ENCODE data around the gene POLR3C.

Gene POLR3C

GRCh38 chr1:145868232-145868631 lies 44.2 kb downstream of the POLR3C start:
- H3K4me3 ChIP-seq (ENCODE audit: insufficient read depth, low read depth, low read length, poor library complexity, severe bottlenecking) = no peak overlapping the region
- no peak overlapping the region for H3K27ac ChIP-seq (ENCODE audit: insufficient read depth, low read length, poor library complexity, severe bottlenecking)

DNA sequence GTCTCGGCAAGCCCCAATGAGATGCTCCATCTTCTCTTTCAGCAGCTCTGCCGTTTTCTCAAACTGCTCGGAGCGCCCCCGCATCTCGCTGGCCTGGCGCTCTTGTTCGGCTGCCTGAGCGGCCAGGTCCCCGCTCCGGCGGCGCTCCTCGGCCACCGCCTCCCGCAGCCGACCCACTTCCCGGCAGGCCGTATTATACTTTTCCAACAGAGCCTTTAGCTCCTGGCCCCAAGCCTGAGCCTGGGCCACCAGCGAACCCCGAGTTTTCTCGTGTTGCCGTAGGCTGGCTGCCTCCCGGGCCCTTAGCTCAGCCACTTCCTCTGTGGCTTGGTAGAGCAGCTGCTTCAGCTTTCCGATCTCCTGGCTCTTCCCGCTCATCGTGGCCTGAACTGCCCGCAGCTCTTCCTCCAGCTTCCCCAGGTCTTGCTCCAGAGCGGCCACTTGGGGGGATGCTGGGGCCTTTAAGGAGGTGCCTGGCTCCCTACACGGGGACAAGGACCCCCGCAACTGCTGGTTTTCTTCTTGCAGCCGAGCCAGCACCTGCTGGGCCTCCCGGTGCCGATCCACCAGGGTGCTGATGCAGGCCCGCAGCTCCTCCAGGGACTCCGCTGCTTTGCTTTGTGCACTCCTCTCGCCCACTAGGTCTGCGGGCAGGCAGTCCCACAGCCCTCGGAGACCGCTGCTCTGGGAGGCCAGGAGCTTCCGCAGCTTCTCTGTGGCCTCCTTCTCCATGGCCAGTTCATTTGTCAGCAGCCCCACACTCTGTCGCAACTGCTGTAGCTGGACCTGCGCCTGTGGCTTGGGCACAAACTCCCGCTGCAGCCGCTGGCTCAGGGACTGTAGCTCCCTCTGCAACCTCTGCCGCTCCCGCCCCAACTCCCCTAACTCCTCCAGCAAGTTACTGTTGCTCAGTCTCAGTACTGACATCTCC lies 48.3 kb downstream of the POLR3C start:
- H3K4me1 ChIP-seq (ENCODE audit: control insufficient read depth, insufficient read depth, low read length, poor library complexity, severe bottlenecking) = peaks cover 6% of the 10 kb centered on the region
- no peak overlapping the region for H3K27ac ChIP-seq (ENCODE audit: insufficient read depth, low read length, poor library complexity, severe bottlenecking)
- no peaks in the 10 kb centered on the region for H3K27me3 ChIP-seq (replicated peaks; ENCODE audit: control insufficient read depth, insufficient read depth, low read length, poor library complexity, severe bottlenecking)
- H3K9me3 ChIP-seq (ENCODE audit: control insufficient read depth, low read length) = no peaks in the 10 kb centered on the region
- H3K36me3 ChIP-seq (ENCODE audit: control insufficient read depth, insufficient read depth, low read length) = no peaks in the 10 kb centered on the region
- no peak for DNase-seq
- H3K4me3 ChIP-seq (ENCODE audit: insufficient read depth, low read depth, low read length, poor library complexity, severe bottlenecking) = peak overlapping the region; percentile 42

More at GRCh38 chr1:145868232-145868631, 44.2 kb downstream of the POLR3C start:
- no peak for DNase-seq
- no peaks in the 10 kb centered on the region for H3K9me3 ChIP-seq (ENCODE audit: control insufficient read depth, low read length)
- H3K4me1 ChIP-seq (ENCODE audit: control insufficient read depth, insufficient read depth, low read length, poor library complexity, severe bottlenecking) = peaks cover 6% of the 10 kb centered on the region
- no peaks in the 10 kb centered on the region for H3K27me3 ChIP-seq (replicated peaks; ENCODE audit: control insufficient read depth, insufficient read depth, low read length, poor library complexity, severe bottlenecking)
- no peaks in the 10 kb centered on the region for H3K36me3 ChIP-seq (ENCODE audit: control insufficient read depth, insufficient read depth, low read length)

DNA sequence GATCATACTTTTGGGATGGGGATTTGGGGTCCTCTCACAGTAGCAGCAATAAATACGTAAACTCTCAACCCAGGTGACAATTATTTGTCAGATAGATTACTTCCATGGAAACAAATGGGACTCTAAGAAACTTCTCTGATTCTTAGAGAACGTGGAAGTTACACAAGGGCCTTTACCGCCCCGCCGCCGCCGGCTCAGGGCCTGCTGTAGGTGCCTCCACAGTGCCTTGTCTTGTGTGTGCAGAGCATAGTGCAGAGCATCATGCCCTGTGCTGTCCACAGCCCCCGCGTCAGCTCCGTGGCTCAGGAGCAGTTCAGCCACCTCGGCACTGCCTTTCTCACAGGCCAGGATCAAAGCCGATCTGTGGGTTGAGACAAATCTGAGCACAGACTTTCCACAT lies 50.6 kb downstream of the POLR3C start:
- Histone ChIP-seq H3K9me3 (ENCODE audit: control insufficient read depth, low read length) (no peaks in the 10 kb centered on the region), H3K4me3 (ENCODE audit: insufficient read depth, low read depth, low read length, poor library complexity, severe bottlenecking) (no peak overlapping the region), H3K27me3 (replicated peaks; ENCODE audit: control insufficient read depth, insufficient read depth, low read length, poor library complexity, severe bottlenecking) (no peaks in the 10 kb centered on the region), H3K27ac (ENCODE audit: insufficient read depth, low read length, poor library complexity, severe bottlenecking) (no peak overlapping the region), H3K36me3 (ENCODE audit: control insufficient read depth, insufficient read depth, low read length) (no peaks in the 10 kb centered on the region), H3K4me1 (ENCODE audit: control insufficient read depth, insufficient read depth, low read length, poor library complexity, severe bottlenecking) (peaks cover 6% of the 10 kb centered on the region)
- DNase-seq = no peak

GRCh38 chr1:145877923-145878486 lies 54.0 kb downstream of the POLR3C start:
- H3K27me3 ChIP-seq (replicated peaks; ENCODE audit: control insufficient read depth, insufficient read depth, low read length, poor library complexity, severe bottlenecking) = no peaks in the 10 kb centered on the region
- H3K36me3 ChIP-seq (ENCODE audit: control insufficient read depth, insufficient read depth, low read length) = no peaks in the 10 kb centered on the region
- H3K9me3 ChIP-seq (ENCODE audit: control insufficient read depth, low read length) = no peaks in the 10 kb centered on the region
- no peak for DNase-seq
- H3K27ac ChIP-seq (ENCODE audit: insufficient read depth, low read length, poor library complexity, severe bottlenecking) = no peak overlapping the region
- H3K4me3 ChIP-seq (ENCODE audit: insufficient read depth, low read depth, low read length, poor library complexity, severe bottlenecking) = no peak overlapping the region
- no peaks in the 10 kb centered on the region for H3K4me1 ChIP-seq (ENCODE audit: control insufficient read depth, insufficient read depth, low read length, poor library complexity, severe bottlenecking)

GRCh38 chr1:145878724-145879123 lies 54.7 kb downstream of the POLR3C start:
- no peak for DNase-seq
- H3K36me3 ChIP-seq (ENCODE audit: control insufficient read depth, insufficient read depth, low read length) = no peaks in the 10 kb centered on the region
- no peaks in the 10 kb centered on the region for H3K9me3 ChIP-seq (ENCODE audit: control insufficient read depth, low read length)
- no peak overlapping the region for H3K4me3 ChIP-seq (ENCODE audit: insufficient read depth, low read depth, low read length, poor library complexity, severe bottlenecking)
- H3K27ac ChIP-seq (ENCODE audit: insufficient read depth, low read length, poor library complexity, severe bottlenecking) = no peak overlapping the region
- no peaks in the 10 kb centered on the region for H3K4me1 ChIP-seq (ENCODE audit: control insufficient read depth, insufficient read depth, low read length, poor library complexity, severe bottlenecking)
- no peaks in the 10 kb centered on the region for H3K27me3 ChIP-seq (replicated peaks; ENCODE audit: control insufficient read depth, insufficient read depth, low read length, poor library complexity, severe bottlenecking)

DNA sequence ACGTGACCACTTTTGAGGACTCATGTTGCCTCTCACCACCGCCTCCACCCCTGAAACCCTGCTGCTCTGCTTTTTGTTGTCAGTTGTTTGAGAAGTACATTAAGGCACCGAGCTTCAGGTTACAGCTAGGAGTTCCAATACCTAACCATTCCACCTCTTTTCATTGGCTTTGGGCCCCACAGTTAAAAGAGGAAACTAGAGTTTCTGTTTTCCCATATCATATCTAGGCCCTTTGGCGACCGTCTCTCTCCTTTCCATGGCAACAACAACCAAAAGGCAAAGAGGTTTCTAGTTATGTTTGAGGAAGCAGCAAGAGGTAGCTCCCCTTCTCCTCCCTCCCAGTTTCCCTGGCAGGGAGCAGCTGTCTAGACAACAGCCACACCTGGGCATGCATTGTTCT lies 55.8 kb downstream of the POLR3C start:
- no peak for DNase-seq
- no peaks in the 10 kb centered on the region for H3K36me3 ChIP-seq (ENCODE audit: control insufficient read depth, insufficient read depth, low read length)
- no peaks in the 10 kb centered on the region for H3K4me1 ChIP-seq (ENCODE audit: control insufficient read depth, insufficient read depth, low read length, poor library complexity, severe bottlenecking)
- no peak overlapping the region for H3K4me3 ChIP-seq (ENCODE audit: insufficient read depth, low read depth, low read length, poor library complexity, severe bottlenecking)
- H3K27me3 ChIP-seq (replicated peaks; ENCODE audit: control insufficient read depth, insufficient read depth, low read length, poor library complexity, severe bottlenecking) = peaks cover 8% of the 10 kb centered on the region
- H3K27ac ChIP-seq (ENCODE audit: insufficient read depth, low read length, poor library complexity, severe bottlenecking) = no peak overlapping the region
- no peaks in the 10 kb centered on the region for H3K9me3 ChIP-seq (ENCODE audit: control insufficient read depth, low read length)

GRCh38 chr1:145884675-145885074 lies 60.7 kb downstream of the POLR3C start:
- no peak for DNase-seq
- Histone ChIP-seq H3K4me3 (ENCODE audit: insufficient read depth, low read depth, low read length, poor library complexity, severe bottlenecking) (no peak overlapping the region), H3K27me3 (replicated peaks; ENCODE audit: control insufficient read depth, insufficient read depth, low read length, poor library complexity, severe bottlenecking) (peaks cover 8% of the 10 kb centered on the region), H3K4me1 (ENCODE audit: control insufficient read depth, insufficient read depth, low read length, poor library complexity, severe bottlenecking) (peaks cover 13% of the 10 kb centered on the region), H3K27ac (ENCODE audit: insufficient read depth, low read length, poor library complexity, severe bottlenecking) (no peak overlapping the region), H3K36me3 (ENCODE audit: control insufficient read depth, insufficient read depth, low read length) (no peaks in the 10 kb centered on the region), H3K9me3 (ENCODE audit: control insufficient read depth, low read length) (no peaks in the 10 kb centered on the region)

- H3K4me1 ChIP-seq (ENCODE audit: control insufficient read depth, insufficient read depth, low read length, poor library complexity, severe bottlenecking) = peaks cover 13% of the 10 kb centered on the region
- DNase-seq = peak; percentile 68 to 78 (median 77)
Observed at GRCh38 chr1:145885738-145886287, 61.8 kb downstream of the POLR3C start, which contains the start of gene ANKRD35. TSS of gene ANKRD35 (minus strand) at chr1:145885866. CDS start at chr1:145885758, 108 bp downstream.

DNA sequence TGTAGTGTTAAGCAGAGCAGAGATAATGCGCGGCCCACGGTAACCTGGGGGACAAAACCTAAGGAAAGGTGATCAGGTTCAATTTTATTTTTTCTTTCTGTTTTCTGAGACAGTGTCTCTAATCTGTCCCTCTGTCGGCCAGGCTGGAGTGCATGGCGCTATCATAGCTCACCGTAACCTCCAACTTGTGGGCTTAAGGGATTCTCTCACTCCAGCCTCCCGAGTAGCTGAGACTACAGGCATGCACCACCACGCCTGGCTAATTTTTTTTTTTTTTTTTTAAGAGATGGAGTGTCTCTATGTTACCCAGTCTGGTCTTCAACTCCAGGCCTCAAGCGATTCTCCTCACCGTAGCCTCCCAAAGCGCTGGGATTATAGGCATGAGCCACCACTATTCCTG lies 62.4 kb downstream of the POLR3C start:
- DNase-seq = no peak
- Histone ChIP-seq H3K9me3 (ENCODE audit: control insufficient read depth, low read length) (no peaks in the 10 kb centered on the region), H3K27ac (ENCODE audit: insufficient read depth, low read length, poor library complexity, severe bottlenecking) (no peak overlapping the region), H3K36me3 (ENCODE audit: control insufficient read depth, insufficient read depth, low read length) (no peaks in the 10 kb centered on the region), H3K4me3 (ENCODE audit: insufficient read depth, low read depth, low read length, poor library complexity, severe bottlenecking) (peak overlapping the region; percentile 69), H3K27me3 (replicated peaks; ENCODE audit: control insufficient read depth, insufficient read depth, low read length, poor library complexity, severe bottlenecking) (peaks cover 8% of the 10 kb centered on the region), H3K4me1 (ENCODE audit: control insufficient read depth, insufficient read depth, low read length, poor library complexity, severe bottlenecking) (peaks cover 13% of the 10 kb centered on the region)

More at GRCh38 chr1:145885738-145886287, 61.8 kb downstream of the POLR3C start, which contains the start of gene ANKRD35:
- H3K36me3 ChIP-seq (ENCODE audit: control insufficient read depth, insufficient read depth, low read length) = no peaks in the 10 kb centered on the region
- peak within 1 kb of the TSS; percentile 69 for H3K4me3 ChIP-seq (ENCODE audit: insufficient read depth, low read depth, low read length, poor library complexity, severe bottlenecking)
- H3K9me3 ChIP-seq (ENCODE audit: control insufficient read depth, low read length) = no peaks in the 10 kb centered on the region
- peaks cover 8% of the 10 kb centered on the region for H3K27me3 ChIP-seq (replicated peaks; ENCODE audit: control insufficient read depth, insufficient read depth, low read length, poor library complexity, severe bottlenecking)
- H3K27ac ChIP-seq (ENCODE audit: insufficient read depth, low read length, poor library complexity, severe bottlenecking) = no peak within 1 kb of the TSS

DNA sequence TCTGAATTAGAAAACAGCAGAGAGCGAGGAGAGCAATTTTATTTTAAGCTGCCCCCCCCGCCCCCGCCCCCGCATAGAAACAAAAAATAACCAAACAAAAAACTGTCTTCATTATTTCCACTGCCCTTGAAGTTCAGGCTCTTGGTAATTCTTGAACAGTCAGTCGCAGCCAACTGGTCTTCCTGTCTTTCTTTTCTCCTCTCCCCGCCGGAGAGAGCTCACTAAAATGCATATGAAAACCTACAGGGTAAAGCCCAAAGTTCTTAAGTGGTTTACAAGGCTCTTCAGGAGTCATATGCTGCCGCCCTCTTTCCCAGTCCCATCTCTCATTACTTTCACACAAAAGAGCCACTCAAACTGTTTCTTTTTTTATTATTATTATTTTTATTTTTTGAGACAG lies 62.8 kb downstream of the POLR3C start:
- Histone ChIP-seq H3K27ac (ENCODE audit: insufficient read depth, low read length, poor library complexity, severe bottlenecking) (no peak overlapping the region), H3K4me3 (ENCODE audit: insufficient read depth, low read depth, low read length, poor library complexity, severe bottlenecking) (no peak overlapping the region), H3K9me3 (ENCODE audit: control insufficient read depth, low read length) (no peaks in the 10 kb centered on the region), H3K36me3 (ENCODE audit: control insufficient read depth, insufficient read depth, low read length) (no peaks in the 10 kb centered on the region), H3K4me1 (ENCODE audit: control insufficient read depth, insufficient read depth, low read length, poor library complexity, severe bottlenecking) (peaks cover 13% of the 10 kb centered on the region), H3K27me3 (replicated peaks; ENCODE audit: control insufficient read depth, insufficient read depth, low read length, poor library complexity, severe bottlenecking) (peaks cover 8% of the 10 kb centered on the region)
- no peak for DNase-seq
